ENCODE results near the gene ITGB2. TPM values are rescaled to one million over a fixed set of nuclear protein-coding genes. Genes with fewer than 3 reads are reported as not detected.
"Not testable (repeated sequence)": the region's sequence is repeated elsewhere in the genome, so short reads cannot be mapped to it uniquely, and the experiment has no call there.

The ITGB2 gene
- polyA plus RNA-seq, 3 donors from 2014 or later = 1,416 to 2,161 (median 1,452) TPM

DNA sequence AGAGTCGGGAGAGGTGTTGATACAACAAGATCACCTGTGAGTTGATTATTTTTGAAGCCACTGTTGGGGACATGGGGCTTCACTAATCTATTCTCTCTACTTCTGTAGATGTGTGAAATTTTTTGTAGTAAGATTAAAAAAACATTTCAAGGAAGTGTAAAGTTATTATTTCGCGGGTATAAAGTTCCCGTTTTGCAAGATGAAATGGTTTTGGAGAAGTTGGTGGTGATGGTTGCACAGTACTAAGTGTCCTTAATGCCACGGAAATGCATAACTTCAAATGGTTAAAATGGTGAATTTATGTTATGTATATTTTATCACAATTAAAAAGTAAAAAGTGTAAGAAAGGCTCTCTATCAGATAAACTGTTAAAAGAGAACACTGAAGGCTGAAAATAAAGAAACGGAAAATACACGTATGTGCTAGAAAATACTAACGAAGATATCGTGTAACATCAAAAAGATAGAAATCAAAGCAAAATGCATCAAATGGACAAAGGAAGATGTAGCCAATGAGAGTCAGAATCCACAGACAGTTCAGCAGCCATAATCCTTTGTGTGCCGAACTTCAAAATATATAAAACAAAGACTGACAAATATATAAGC lies 2.9 kb upstream of the ITGB2 start:
- H3K9me3 Mint-ChIP-seq = no peaks in the 10 kb centered on the region
- H3K27me3 Mint-ChIP-seq (ENCODE audit: low read depth in 3 of 3) = peaks cover 11 to 27% (median 20%) of the 10 kb centered on the region in 3 donors
- peak overlapping the region; percentile 3 to 90 (median 39) for H3K4me3 Mint-ChIP-seq
- no peak for DNase-seq
- peaks cover 0 to 7% (median 4%) of the 10 kb centered on the region in 3 donors for H3K36me3 Mint-ChIP-seq
- H3K27ac Mint-ChIP-seq = peak overlapping the region; percentile 86 to 97 (median 94)
- H3K4me1 Mint-ChIP-seq = peaks cover 80 to 86% of the 10 kb centered on the region in 2 donors

DNA sequence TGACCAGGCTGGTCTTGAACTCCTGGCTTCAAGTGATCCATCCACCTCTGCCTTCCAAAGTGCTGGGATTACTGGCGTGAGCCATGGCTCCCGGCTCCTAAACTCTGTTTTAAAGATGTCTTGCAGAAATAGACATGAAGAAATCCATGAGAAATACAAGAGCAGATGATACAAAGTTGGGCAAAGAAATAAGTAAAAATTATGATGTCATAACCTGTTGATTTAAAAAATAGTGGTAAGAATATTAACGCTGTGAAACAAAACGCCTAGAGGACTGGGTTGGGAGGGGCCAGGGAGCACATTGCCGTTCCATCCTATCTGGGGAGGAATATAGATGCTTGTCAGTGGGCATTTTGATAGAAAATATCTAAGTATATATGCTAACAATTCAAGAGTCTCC lies 1.2 kb upstream of the ITGB2 start:
- Mint-ChIP-seq H3K27ac (peak overlapping the region; percentile 80 to 100 (median 96)), H3K27me3 (ENCODE audit: low read depth in 3 of 3) (peaks cover 11 to 30% (median 24%) of the 10 kb centered on the region in 3 donors), H3K36me3 (peaks cover 6 to 19% (median 10%) of the 10 kb centered on the region in 3 donors), H3K9me3 (no peaks in the 10 kb centered on the region), H3K4me3 (peak overlapping the region; percentile 19 to 100 (median 51)), H3K4me1 (peaks cover 81 to 86% of the 10 kb centered on the region in 2 donors)
- DNase-seq = no peak

DNA sequence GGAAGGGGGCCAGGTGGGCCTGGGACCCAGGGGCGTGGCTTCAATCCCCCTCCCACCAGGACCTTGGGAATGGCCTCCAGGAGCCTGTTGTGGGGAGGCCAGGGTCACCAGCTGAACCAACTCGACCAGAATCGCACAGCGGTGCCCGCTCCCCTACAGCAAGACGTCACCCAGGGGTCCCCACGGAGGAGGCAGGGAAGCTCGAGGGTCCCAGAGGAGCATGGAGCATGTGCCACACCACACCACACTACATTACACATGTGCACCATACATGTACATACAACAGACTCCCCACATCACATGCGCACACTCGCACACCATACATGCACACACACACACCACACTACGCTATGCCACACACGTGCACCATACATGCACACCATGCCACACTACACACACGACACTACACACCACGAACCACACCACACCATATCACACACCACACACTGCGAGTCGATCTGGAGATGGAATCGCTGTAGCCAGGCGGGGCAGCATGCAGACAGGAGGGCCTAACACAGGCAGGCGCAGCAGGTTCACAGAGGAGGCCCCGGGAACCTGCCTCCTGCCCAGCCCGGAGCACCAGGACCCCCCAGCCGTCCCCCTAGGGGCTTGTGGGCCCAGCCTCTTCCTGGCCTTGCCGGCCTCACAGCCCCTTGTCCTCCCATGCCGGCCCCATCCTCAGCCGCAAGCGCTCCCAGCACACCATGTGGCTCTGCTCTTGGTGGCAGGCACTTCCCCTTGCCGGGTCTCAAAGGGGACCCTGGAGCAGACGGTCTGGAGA lies 596 bp downstream of the ITGB2 start:
- peak overlapping the region; percentile 98 to 100 (median 100) for H3K4me3 Mint-ChIP-seq
- H3K9me3 Mint-ChIP-seq = no peaks in the 10 kb centered on the region
- DNase-seq = peak in 1 of 3 donors; percentile 36
- H3K4me1 Mint-ChIP-seq = peaks cover 82 to 86% of the 10 kb centered on the region in 2 donors
- peaks cover 6 to 21% (median 20%) of the 10 kb centered on the region in 3 donors for H3K27me3 Mint-ChIP-seq (ENCODE audit: low read depth in 3 of 3)
- peaks cover 8 to 29% (median 16%) of the 10 kb centered on the region in 3 donors for H3K36me3 Mint-ChIP-seq
- peak overlapping the region; percentile 94 to 100 (median 98) for H3K27ac Mint-ChIP-seq

DNA sequence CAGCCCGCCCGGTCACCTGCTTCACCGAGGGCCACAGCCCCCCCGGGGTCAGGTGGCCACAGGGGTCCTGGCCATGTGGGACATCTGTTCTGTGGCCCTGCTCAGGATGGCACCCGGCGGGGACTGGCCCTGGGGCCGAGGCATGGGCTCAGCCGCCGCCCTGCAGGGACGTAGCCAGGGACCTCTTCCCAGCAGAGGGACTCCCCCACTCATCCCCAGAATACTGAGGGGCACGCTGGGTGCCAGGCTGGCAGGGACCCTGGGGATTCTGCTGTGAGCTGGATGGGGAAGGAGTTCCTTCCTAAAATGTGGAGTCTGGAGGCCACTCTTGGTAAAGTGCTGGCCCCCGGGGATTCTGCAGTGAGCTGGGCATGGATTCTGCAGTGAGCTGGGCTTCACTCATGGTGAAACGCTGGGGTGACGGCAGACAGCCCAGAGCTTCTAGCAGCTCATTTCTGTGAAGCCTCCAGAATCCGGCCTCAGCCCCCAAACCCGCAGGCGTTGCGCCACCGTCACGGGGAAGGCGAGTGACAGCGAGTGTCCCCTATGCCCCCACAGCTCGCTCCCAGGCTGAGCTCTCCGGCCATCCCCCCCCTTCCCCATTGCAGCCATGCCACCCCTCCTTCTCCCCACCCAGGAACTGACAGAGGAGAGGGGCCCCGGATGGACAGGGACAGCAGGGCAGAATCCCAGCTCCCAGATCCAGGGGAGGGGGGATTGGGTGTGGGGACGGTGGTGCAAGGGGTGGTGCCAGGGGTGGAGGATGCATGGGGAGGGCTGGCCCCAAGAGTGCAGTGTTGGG lies 1.4 kb downstream of the ITGB2 start:
- Mint-ChIP-seq H3K9me3 (no peaks in the 10 kb centered on the region), H3K36me3 (peaks cover 11 to 32% (median 16%) of the 10 kb centered on the region in 3 donors), H3K27me3 (ENCODE audit: low read depth in 3 of 3) (peaks cover 7 to 24% (median 24%) of the 10 kb centered on the region in 3 donors), H3K4me1 (peaks cover 82 to 86% of the 10 kb centered on the region in 2 donors), H3K4me3 (peak overlapping the region; percentile 98 to 100 (median 100)), H3K27ac (peak overlapping the region; percentile 94 to 98 (median 98))
- DNase-seq = peak; percentile 78 to 81 (median 79)

DNA sequence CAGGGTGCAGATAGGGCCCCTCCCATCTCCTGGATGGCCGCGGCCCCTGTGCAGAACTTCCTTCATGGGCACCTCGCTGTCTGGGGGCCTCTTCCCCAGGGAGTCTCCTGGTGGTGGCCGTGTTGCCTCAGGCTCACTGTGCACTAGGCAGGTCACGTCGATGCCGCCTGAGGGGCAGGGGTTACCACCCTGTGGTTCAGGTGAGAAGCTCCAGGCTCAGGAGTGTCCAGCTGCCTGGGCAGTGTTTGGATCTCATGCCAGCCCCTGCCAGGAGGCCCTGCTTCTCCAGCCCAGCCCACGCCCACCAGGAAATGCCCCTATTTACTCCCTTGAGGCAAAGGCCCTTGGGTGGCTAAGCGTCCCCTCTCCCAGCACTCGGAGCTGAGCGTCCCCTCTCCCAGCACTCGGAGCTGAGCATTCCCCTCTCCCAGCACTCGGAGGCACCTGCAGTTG lies 2.1 kb downstream of the ITGB2 start:
- Mint-ChIP-seq H3K9me3 (no peaks in the 10 kb centered on the region), H3K27me3 (ENCODE audit: low read depth in 3 of 3) (peaks cover 10 to 28% (median 28%) of the 10 kb centered on the region in 3 donors), H3K27ac (peak overlapping the region; percentile 93 to 98 (median 95)), H3K4me1 (peaks cover 81 to 86% of the 10 kb centered on the region in 2 donors), H3K36me3 (peaks cover 12 to 33% (median 16%) of the 10 kb centered on the region in 3 donors), H3K4me3 (peak overlapping the region; percentile 85 to 100 (median 100))
- no peak for DNase-seq

DNA sequence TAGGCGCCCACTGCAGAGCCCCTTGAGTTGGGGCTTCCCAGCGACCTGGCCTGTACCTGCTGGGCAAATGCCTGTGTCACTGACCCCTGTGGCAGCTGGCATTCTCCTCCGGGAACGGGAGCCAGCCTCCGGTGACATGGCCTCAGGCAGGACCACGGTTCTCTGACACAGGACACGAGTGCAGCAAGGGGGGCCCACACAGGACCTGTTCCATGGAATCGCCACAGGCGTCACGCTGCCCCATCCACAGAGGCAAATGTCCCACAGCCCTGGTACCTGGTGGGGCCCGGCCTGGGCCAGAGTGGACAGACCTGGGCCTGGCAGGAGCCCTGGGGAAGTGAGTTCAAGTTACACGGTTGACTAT lies 2.6 kb downstream of the ITGB2 start:
- Mint-ChIP-seq H3K36me3 (peaks cover 12 to 33% (median 16%) of the 10 kb centered on the region in 3 donors), H3K9me3 (no peaks in the 10 kb centered on the region), H3K4me1 (peaks cover 80 to 81% of the 10 kb centered on the region in 2 donors), H3K27me3 (ENCODE audit: low read depth in 3 of 3) (peaks cover 10 to 28% (median 28%) of the 10 kb centered on the region in 3 donors), H3K4me3 (peak overlapping the region; percentile 85 to 100 (median 100)), H3K27ac (peak overlapping the region; percentile 93 to 98 (median 95))
- DNase-seq = no peak

DNA sequence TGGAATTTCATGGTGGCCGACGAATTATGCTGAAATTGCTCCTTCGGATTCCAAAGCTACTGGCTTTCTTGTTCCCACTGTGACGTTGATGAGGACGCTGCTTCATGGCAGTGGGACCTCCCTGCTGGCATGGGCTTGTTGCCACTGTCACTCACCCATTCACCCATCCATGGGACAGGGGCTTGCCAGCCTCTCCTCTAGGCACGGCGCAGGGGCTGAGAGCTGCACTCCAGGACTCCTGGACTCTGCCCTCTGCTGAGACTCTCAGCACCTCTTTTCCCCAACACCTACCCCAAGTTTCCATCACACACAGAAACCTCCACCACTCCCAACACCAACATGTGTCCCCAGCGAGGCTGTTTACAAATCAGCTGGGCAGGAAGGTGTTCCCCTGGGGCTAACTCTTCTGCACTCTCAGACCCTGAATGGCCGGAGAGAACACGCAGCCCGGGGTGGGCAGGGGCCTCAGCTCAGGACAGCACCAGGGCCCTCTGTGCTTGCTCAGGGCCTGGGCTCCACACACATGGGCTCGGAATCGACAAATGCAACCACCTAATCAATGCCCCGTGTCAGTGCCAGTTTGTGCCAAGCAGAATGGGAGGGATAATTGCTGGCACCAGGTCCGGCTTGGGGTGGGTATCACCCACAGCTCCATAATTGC lies 3.1 kb downstream of the ITGB2 start:
- H3K27ac Mint-ChIP-seq = peak overlapping the region; percentile 91 to 98 (median 95)
- peaks cover 76 to 77% of the 10 kb centered on the region in 2 donors for H3K4me1 Mint-ChIP-seq

DNA sequence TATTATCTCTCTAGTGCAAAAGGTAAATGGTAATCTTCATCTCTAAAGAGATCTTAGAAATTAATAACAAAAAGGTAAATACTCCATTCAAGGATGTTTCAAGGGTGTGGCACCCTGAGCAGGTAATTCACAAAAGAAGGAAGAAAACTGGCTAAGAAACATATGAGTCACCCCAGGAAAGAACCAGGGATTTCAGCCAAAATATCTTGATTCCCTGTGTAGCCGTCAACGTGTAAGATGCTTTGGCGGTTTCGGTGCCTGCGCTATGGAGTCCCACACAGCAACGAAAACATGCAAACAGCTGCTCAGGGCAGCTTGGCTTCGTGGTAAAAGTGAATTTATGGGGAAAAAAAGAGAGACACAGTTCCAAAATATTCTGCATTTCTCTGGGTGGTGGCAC lies 3.7 kb downstream of the ITGB2 start:
- DNase-seq = no peak
- peak overlapping the region; percentile 91 to 98 (median 95) for H3K27ac Mint-ChIP-seq
- peaks cover 10 to 29% (median 28%) of the 10 kb centered on the region in 3 donors for H3K27me3 Mint-ChIP-seq (ENCODE audit: low read depth in 3 of 3)
- peak overlapping the region; percentile 85 to 100 (median 100) for H3K4me3 Mint-ChIP-seq
- H3K4me1 Mint-ChIP-seq = peaks cover 76 to 77% of the 10 kb centered on the region in 2 donors
- H3K9me3 Mint-ChIP-seq = no peaks in the 10 kb centered on the region
- H3K36me3 Mint-ChIP-seq = peaks cover 12 to 33% (median 16%) of the 10 kb centered on the region in 3 donors

More for the DNA sequence above, 3.1 kb downstream of the ITGB2 start:
- peaks cover 10 to 28% (median 28%) of the 10 kb centered on the region in 3 donors for H3K27me3 Mint-ChIP-seq (ENCODE audit: low read depth in 3 of 3)
- no peaks in the 10 kb centered on the region for H3K9me3 Mint-ChIP-seq
- peak overlapping the region; percentile 85 to 100 (median 100) for H3K4me3 Mint-ChIP-seq
- DNase-seq = no peak
- peaks cover 12 to 33% (median 16%) of the 10 kb centered on the region in 3 donors for H3K36me3 Mint-ChIP-seq

DNA sequence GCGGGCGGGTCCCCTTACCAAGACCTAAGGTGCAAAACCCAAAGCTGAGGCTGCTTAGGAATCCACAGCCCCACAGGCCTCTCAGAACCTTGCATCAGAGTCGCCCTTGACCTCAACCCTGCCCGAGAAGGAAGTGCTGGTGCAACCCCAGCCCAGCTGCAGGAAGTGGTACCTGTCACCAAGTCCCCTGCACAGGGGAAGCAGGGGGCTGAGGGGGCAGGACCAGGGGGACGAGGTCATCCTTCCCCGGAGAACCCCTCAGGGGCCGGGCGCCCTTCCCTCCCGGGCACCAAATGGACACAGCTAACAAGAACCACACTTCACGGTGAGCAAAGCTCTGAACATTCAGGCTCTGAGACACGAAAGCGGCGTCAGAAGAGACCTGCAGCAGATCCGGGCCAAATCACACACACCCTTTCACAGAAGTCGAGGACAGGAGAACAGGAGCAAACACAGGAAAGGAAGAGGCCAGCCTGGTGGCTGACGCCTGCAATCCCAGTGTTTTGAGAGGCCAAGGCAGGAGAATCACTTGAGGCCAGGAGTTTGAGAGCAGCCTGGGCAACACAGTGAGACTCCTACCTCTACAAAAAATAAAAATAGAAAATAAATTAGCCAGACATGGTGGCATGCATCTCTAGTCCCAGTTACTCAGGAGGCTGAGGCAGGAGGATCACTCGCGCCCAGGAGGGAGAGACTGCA lies 6.4 kb downstream of the ITGB2 start:
- peaks cover 15 to 33% (median 16%) of the 10 kb centered on the region in 3 donors for H3K36me3 Mint-ChIP-seq
- H3K27me3 Mint-ChIP-seq (ENCODE audit: low read depth in 3 of 3) = peaks cover 10 to 30% (median 19%) of the 10 kb centered on the region in 3 donors
- H3K9me3 Mint-ChIP-seq = peaks cover 0 to under 1% (median 0%) of the 10 kb centered on the region in 6 donors
- peaks cover 81 to 87% of the 10 kb centered on the region in 2 donors for H3K4me1 Mint-ChIP-seq
- DNase-seq = peak; percentile 88 to 89 (median 88)
- H3K4me3 Mint-ChIP-seq = peak overlapping the region; percentile 85 to 100 (median 100)
- peak overlapping the region; percentile 91 to 98 (median 95) for H3K27ac Mint-ChIP-seq

DNA sequence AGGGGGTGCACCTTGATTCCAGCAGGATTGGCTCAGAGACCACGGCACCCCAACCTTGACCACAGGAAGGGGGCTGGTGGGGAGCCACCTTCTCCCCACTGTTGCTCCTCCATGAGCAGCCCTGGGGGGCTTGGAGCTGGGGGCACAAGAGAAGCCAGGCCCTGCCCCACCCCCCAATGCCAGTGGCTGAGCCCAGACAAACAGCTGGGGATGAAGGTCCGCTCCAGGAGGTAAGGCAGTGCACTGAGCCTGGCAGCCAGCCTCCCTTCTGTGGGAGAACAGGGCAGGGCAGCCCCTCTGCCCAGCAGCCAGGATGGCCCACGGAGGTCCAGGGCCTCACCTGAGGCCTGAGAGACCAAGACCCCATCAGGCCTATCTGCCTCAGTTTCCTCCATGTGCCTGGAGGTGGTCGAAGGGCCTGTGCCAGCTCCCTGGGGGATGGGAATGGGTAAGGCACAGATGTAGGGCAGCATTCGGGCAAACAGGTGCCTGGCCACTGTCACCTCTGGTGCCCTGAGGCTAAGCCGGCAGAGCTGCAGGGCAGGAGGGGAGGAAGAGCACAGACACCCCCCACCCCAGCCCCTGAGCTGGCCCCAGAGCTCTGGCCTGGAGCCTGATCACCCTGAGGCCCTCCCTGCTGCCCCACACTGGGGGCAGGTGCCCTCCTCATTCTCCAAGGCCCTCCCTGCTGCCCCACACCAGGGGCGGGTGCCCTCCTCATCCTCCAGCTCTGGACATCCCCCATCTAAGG lies 7.1 kb downstream of the ITGB2 start:
- H3K27ac Mint-ChIP-seq = peak overlapping the region; percentile 91 to 98 (median 95)

DNA sequence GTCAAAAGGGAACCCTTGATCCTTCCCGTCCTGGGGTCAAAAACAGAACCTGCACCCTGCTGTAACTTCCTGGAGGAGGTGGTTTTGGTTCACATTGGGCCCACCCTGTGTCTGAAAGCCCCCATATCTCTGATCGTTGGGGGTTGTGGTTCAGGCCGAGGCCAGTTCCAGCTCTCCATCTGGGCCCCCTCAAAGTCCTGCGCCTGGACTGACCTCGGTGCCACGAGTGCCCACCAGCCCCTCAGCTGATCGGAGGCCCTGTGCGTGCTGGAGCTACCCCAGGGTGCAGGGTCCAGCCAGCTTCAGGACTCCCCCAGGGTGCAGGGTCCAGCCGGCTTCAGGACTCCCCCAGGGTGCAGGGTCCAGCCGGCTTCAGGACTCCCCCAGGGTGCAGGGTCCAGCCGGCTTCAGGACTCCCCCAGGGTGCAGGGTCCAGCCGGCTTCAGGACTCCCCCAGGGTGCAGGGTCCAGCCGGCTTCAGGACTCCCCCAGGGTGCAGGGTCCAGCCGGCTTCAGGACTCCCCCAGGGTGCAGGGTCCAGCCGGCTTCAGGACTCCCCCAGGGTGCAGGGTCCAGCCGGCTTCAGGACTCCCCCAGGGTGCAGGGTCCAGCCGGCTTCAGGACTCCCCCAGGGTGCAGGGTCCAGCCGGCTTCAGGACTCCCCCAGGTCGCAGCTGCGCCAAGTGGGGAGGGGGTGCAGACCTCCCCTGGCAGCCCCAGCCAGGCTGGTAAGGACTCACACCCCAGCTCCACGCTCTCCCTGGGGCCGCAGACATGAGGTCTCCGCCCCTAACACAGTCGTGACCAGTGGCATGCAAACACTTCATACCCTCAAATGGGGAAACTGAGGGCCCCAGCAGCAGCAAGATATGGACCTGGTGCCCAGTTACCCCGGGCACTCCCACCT lies 7.9 kb downstream of the ITGB2 start:
- not testable (repeated sequence) for DNase-seq, H3K9me3 Mint-ChIP-seq
- H3K4me1 Mint-ChIP-seq = peaks cover 82 to 85% of the 10 kb centered on the region in 2 donors
- peak overlapping the region; percentile 88 to 98 (median 94) for H3K27ac Mint-ChIP-seq
- peak overlapping the region; percentile 85 to 100 (median 100) for H3K4me3 Mint-ChIP-seq
- peaks cover 8 to 25% (median 16%) of the 10 kb centered on the region in 3 donors for H3K27me3 Mint-ChIP-seq (ENCODE audit: low read depth in 3 of 3)
- H3K36me3 Mint-ChIP-seq = peaks cover 17 to 37% (median 19%) of the 10 kb centered on the region in 3 donors

More for the DNA sequence above, 7.1 kb downstream of the ITGB2 start:
- peak overlapping the region; percentile 85 to 100 (median 100) for H3K4me3 Mint-ChIP-seq
- peaks cover 17 to 38% (median 18%) of the 10 kb centered on the region in 3 donors for H3K36me3 Mint-ChIP-seq
- H3K4me1 Mint-ChIP-seq = peaks cover 84 to 91% of the 10 kb centered on the region in 2 donors
- H3K9me3 Mint-ChIP-seq = peaks cover 0 to 1% (median 0%) of the 10 kb centered on the region in 6 donors
- DNase-seq = no peak
- peaks cover 8 to 29% (median 16%) of the 10 kb centered on the region in 3 donors for H3K27me3 Mint-ChIP-seq (ENCODE audit: low read depth in 3 of 3)

Measured in immature natural killer cell (primary cell).